GM12878 (cell line): ENCODE results near the gene HLA-DRB1. TPM values are rescaled to one million over a fixed set of nuclear protein-coding genes. Genes with fewer than 3 reads are reported as not detected.

Experiments
- ATAC-seq: fragments of 200-7000 bp; cut with Tn5 transposase; 3 replicates; pipeline ENCODE4 v1.9.1; 2020; ENCODE audit warnings: mild to moderate bottlenecking, moderate library complexity
- BruUV-seq: library from RNA; stranded (reverse); fragments of 400-500 nt; replicated peaks from 2 replicates; lab custom pipeline; 2021; lab: Mats Ljungman, UMichigan
- CTCF ChIA-PET: fragments of 300-600 bp; sonication (Branson Sonifier 250); formaldehyde crosslinking; extraction: SDS; loops from one replicate; lab custom pipeline; 2021; ENCODE audit warnings: inconsistent platforms; lab: Yijun Ruan, JAX
- POLR2A ChIA-PET: fragments of 350-600 bp; formaldehyde crosslinking; extraction: SDS; loops from one replicate; lab custom pipeline; 2021; ENCODE audit warnings: inconsistent platforms; lab: Charles Lee
- RAD21 ChIA-PET: fragments of 300-600 bp; sonication (Branson Sonifier 250); formaldehyde crosslinking; loops from one replicate; lab custom pipeline; 2023; ENCODE audit warnings: antibody characterized with exemption; ENCODE audit not compliant: unreplicated experiment; lab: Charles Lee
- SMC1A ChIA-PET: fragments of 300-600 bp; sonication (Branson Sonifier 250); formaldehyde crosslinking; loops from one replicate; lab custom pipeline; 2023; ENCODE audit not compliant: unreplicated experiment, uncharacterized antibody; lab: Charles Lee
- DNase-seq: peaks from one replicate; pipeline ENCODE4 v3.0.0-alpha.2; 2011; ENCODE audit warnings: low read depth, low spot score
- FAIRE-seq: peaks from 3 replicates; lab custom pipeline; 2011; peaks lifted over from hg19 to GRCh38; lab: Jason Lieb, UNC
- H2AFZ ChIP-seq: 2 replicates; pipeline ENCODE4 v1.6.0; 2011; ENCODE audit warnings: low read depth, low read length, control low read depth; ENCODE audit not compliant: control insufficient read depth
- H3K27ac ChIP-seq: 2 replicates; pipeline ENCODE4 v1.5.1; 2011; ENCODE audit warnings: control low read depth; ENCODE audit not compliant: control insufficient read depth, insufficient read depth
- H3K27me3 ChIP-seq, 2 experiments: replicated peaks in 1 of 2; 2 replicates each; pipeline versions ENCODE4 v1.6.0 to v1.6.1; 2011; ENCODE audit warnings: low read length in 1 of 2; ENCODE audit not compliant: control insufficient read depth in 2 of 2, insufficient read depth in 2 of 2
- H3K36me3 ChIP-seq, 2 experiments: 2 replicates each; pipeline ENCODE4 v1.5.1; 2011; ENCODE audit warnings: low read length in 1 of 2; ENCODE audit not compliant: control insufficient read depth in 2 of 2, insufficient read depth in 2 of 2
- H3K4me1 ChIP-seq: 2 replicates; pipeline ENCODE4 v1.6.1; 2011; ENCODE audit warnings: mild to moderate bottlenecking, low read length, moderate library complexity, mixed read lengths; ENCODE audit not compliant: control insufficient read depth, insufficient read depth
- H3K4me2 ChIP-seq: 2 replicates; pipeline ENCODE4 v1.6.0; 2011; ENCODE audit warnings: control low read depth; ENCODE audit not compliant: control insufficient read depth, insufficient read depth
- H3K4me3 ChIP-seq: fragments of 200-600 bp; sonication (generic); 2 replicates; pipeline ENCODE4 v1.5.1; 2016
- H3K79me2 ChIP-seq: 2 replicates; pipeline ENCODE4 v1.6.0; 2011; ENCODE audit warnings: low read length; ENCODE audit not compliant: control insufficient read depth, insufficient read depth
- H3K9ac ChIP-seq: 2 replicates; pipeline ENCODE4 v1.8.0; 2011; ENCODE audit warnings: low read length, control low read depth, mixed read lengths; ENCODE audit not compliant: control insufficient read depth, insufficient read depth
- H3K9me3 ChIP-seq: replicated peaks from 3 replicates; pipeline ENCODE4 v1.5.1; 2011; ENCODE audit warnings: mild to moderate bottlenecking, low read length; ENCODE audit not compliant: control insufficient read depth, insufficient read depth
- H4K20me1 ChIP-seq: 2 replicates; pipeline ENCODE4 v1.6.0; 2011; ENCODE audit not compliant: control insufficient read depth, insufficient read depth
- CUX1 ChIP-seq: IDR thresholded peaks from 2 replicates; pipeline ENCODE4 v1.6.1; 2012; ENCODE audit warnings: improper control_type of control experiment, low read depth, low read length; ENCODE audit not compliant: insufficient replicate concordance
- GABPA ChIP-seq: IDR thresholded peaks from 2 replicates; pipeline ENCODE4 v1.6.1; 2014; ENCODE audit warnings: antibody characterized with exemption, low read depth, mild to moderate bottlenecking, inconsistent platforms
- HDAC6 ChIP-seq: fragments of 200-600 bp; sonication (generic); IDR thresholded peaks from one replicate; pipeline ENCODE4 v1.8.0; 2017; ENCODE audit warnings: antibody characterized with exemption; ENCODE audit not compliant: unreplicated experiment
- LARP7 ChIP-seq: fragments of 450-650 bp; IDR thresholded peaks from 2 replicates; pipeline ENCODE4 v1.6.1; 2017; ENCODE audit warnings: mild to moderate bottlenecking
- MTA3 ChIP-seq: IDR thresholded peaks from 2 replicates; pipeline ENCODE4 v1.6.1; 2012; ENCODE audit warnings: low read length, inconsistent platforms, borderline replicate concordance
- NFYB ChIP-seq: IDR thresholded peaks from 2 replicates; pipeline ENCODE4 v1.6.1; 2011; ENCODE audit warnings: low read depth, mild to moderate bottlenecking, low read length, improper control_type of control experiment, moderate library complexity; ENCODE audit not compliant: insufficient read depth
- POLR2AphosphoS2 ChIP-seq: IDR thresholded peaks from 2 replicates; pipeline ENCODE4 v1.6.1; 2011; ENCODE audit warnings: low read depth, mild to moderate bottlenecking, low read length, improper control_type of control experiment, moderate library complexity
- POLR2AphosphoS5 ChIP-seq: IDR thresholded peaks from 2 replicates; pipeline ENCODE4 v1.6.1; 2011; ENCODE audit warnings: mild to moderate bottlenecking, low read length, inconsistent platforms
- POU2F2 ChIP-seq: IDR thresholded peaks from 3 replicates; pipeline ENCODE4 v1.6.1; 2011; ENCODE audit warnings: low read depth, mild to moderate bottlenecking, low read length, borderline replicate concordance
- ZBTB33 ChIP-seq: fragments of 450-650 bp; IDR thresholded peaks from 2 replicates; pipeline ENCODE4 v1.6.1; 2017; ENCODE audit warnings: mild to moderate bottlenecking
- ZNF384 ChIP-seq: IDR thresholded peaks from 2 replicates; pipeline ENCODE4 v1.6.1; 2012; ENCODE audit warnings: low read depth, mild to moderate bottlenecking, low read length, improper control_type of control experiment, borderline replicate concordance
- WGBS: methylation state at CpG from one replicate; pipeline ENCODE4 v1.1.6; 2016; ENCODE audit warnings: low lambda C conversion rate; ENCODE audit not compliant: insufficient replicate concordance, insufficient coverage; ENCODE audit errors: missing lambda C conversion rate; 5-methylcytosine and 5-hydroxymethylcytosine counted together
- in situ Hi-C: fragments of 300-500 bp; cut with MboI; formaldehyde crosslinking; loops from 9 replicates; pipeline ENCODE4 v1.14.3; 2018; ENCODE audit warnings: mixed read lengths
- intact Hi-C: fragments of 100-400 bp; cut with micrococcal nuclease; formaldehyde crosslinking; loops from one replicate; pipeline ENCODE4 v1.14.2; 2022; ENCODE audit not compliant: unreplicated experiment
- polyA plus RNA-seq, 11 experiments: library from polyadenylated mRNA; depleted of rRNA in 4 of 11; unstranded in 6 of 11; stranded (reverse) in 5 of 11; fragments of >200 nt; fragmentation: Nextera tagmentation in 4 of 11; fragmentation: Illumina TruSeq in 1 of 11; extraction: Ambion mirVana in 4 of 11; extraction: Trizol in 1 of 11; gene quantifications; 1 replicate in 1 of 11; 2 replicates in 10 of 11; pipeline versions ENCODE4 v1.2.1 to v1.2.3, GENCODE V29; 2011 to 2016; ENCODE audit warnings: inconsistent platforms in 2 of 11, missing spikeins in 2 of 11, low read depth in 1 of 11
- total RNA-seq, 4 experiments: library from RNA; depleted of rRNA in 3 of 4; stranded (reverse); fragments of >200 nt in 3 of 4; fragmentation: Illumina TruSeq in 1 of 4; extraction: Trizol in 1 of 4; gene quantifications; 2 replicates each; pipeline versions ENCODE4 v1.2.1 to v1.2.3, GENCODE V29; 2013 to 2021

HLA-DRB1 gene
- total and polyA plus RNA-seq, 10 of the 15 experiments (the other 5 are each of a cell fraction or from before 2014, with no cell fraction given) = 312 to 1,082 (median 604) TPM

GRCh38 chr6:32637219-32637880, 47.7 kb upstream of the HLA-DRB1 start, which contains the start of gene HLA-DQA1 (continued):
- TF ChIP-seq MTA3 = peak; percentile 57; the same call in 1 of the 2 replicates
- peak; percentile 93; the same call in 2 of the 3 replicates for TF ChIP-seq POU2F2
- peak; percentile 96 for TF ChIP-seq POLR2AphosphoS2
- TF ChIP-seq, all 136 proteins: peak for 26

GRCh38 chr6:32635526-32636123, 46.0 kb upstream of the HLA-DRB1 start:
- H3K9ac ChIP-seq = peak overlapping the region; percentile 2; the same call in 1 of the 2 replicates
- FAIRE-seq = no peak
- no peaks in the 10 kb centered on the region for H3K27me3 ChIP-seq
- WGBS = 15% methylated on average over 2 of the region's 2 CpGs
- H3K9me3 ChIP-seq = no peaks in the 10 kb centered on the region
- H3K27ac ChIP-seq = peak overlapping the region; percentile 95
- 0 out of 2 replicates have a peak overlapping the region, but pooled peaks have one; percentile 35 for H3K4me2 ChIP-seq
- peak; percentile 13 for ATAC-seq
- no peak overlapping the region for H2AFZ ChIP-seq
- ChIA-PET SMC1A (interaction anchor here (0.6 to 11.4 kb wide), 15 partner anchors 8 to 310 kb away, joined by 3 to 124 read pairs (median 6); partner anchors contain the start of genes HLA-DQB1 and HLA-DRA), CTCF (interaction anchor here (0.9 to 1.7 kb wide), 6 partner anchors 13 to 77 kb away, joined by 3 to 12 read pairs (median 3); partner anchors contain the start of gene HLA-DQB1), POLR2A (interaction anchor here (0.6 to 10.8 kb wide), 18 partner anchors 12 to 507 kb away, joined by 3 to 168 read pairs (median 4); partner anchors contain the start of genes HLA-DQB1, HLA-DRA and HLA-DRB1), RAD21 (interaction anchor here (0.6 to 9.3 kb wide), 14 partner anchors 13 to 203 kb away, joined by 3 to 102 read pairs (median 5); partner anchors contain the start of genes HLA-DQB1 and HLA-DRA)
- no TSS peak for BruUV-seq
- H4K20me1 ChIP-seq = no peaks in the 10 kb centered on the region
- DNase-seq = no peak
- H3K79me2 ChIP-seq = peaks cover 39% of the 10 kb centered on the region
- in situ Hi-C loops (loop anchor here (5.0 kb wide), 1 partner anchor 107 kb away; the partner anchor contains the start of gene HLA-DQA2), intact Hi-C loops (loop anchor here (2.0 to 5.0 kb wide), 5 partner anchors 13 to 198 kb away; partner anchors contain the start of genes HLA-DRA and HLA-DRB1)
- no peaks in the 10 kb centered on the region for H3K36me3 ChIP-seq
- H3K4me3 ChIP-seq = no peak overlapping the region
- peaks cover 8% of the 10 kb centered on the region; the same call in 1 of the 2 replicates for H3K4me1 ChIP-seq
- TF ChIP-seq GABPA = no peak
- no peak for TF ChIP-seq HDAC6
- TF ChIP-seq ZNF384 = peak; percentile 39
- TF ChIP-seq LARP7 = no peak
- no peak for TF ChIP-seq CUX1
- no peak for TF ChIP-seq ZBTB33
- TF ChIP-seq POLR2AphosphoS5 = peak; percentile 60
- TF ChIP-seq NFYB = no peak
